Measurements from ENCODE around the gene KPNA6. TPM values are rescaled to one million over a fixed set of nuclear protein-coding genes. Genes with fewer than 3 reads are reported as not detected.
A peak's percentile ranks its signal among the peaks of the same experiment; 100 is the strongest.

The KPNA6 gene
- total and polyA plus RNA-seq, 2 of the 13 experiments (the other 11 are each of a cell fraction or from before 2014, with no cell fraction given), result 22.0 to 47.5 TPM

- TF ChIP-seq ARID4A (CRISPR knock-in tag; IDR thresholded peaks at IDR 0.05; ENCODE audit: borderline replicate concordance), result peak; percentile 93
- TF ChIP-seq HDAC2 (CRISPR knock-in tag; IDR thresholded peaks at IDR 0.05), result peak; percentile 77
- peak; percentile 90 for TF ChIP-seq IKZF5 (CRISPR knock-in tag; IDR thresholded peaks at IDR 0.05)
- TF ChIP-seq ASH2L (IDR thresholded peaks at IDR 0.05; ENCODE audit: insufficient read length, low read depth, low read length), result peak; percentile 91
- peak; percentile 39 for TF ChIP-seq RFX5 (IDR thresholded peaks at IDR 0.05; ENCODE audit: low read depth, low read length)
- peak; percentile 85 for TF ChIP-seq ZNF766 (CRISPR knock-in tag; IDR thresholded peaks at IDR 0.05; ENCODE audit: borderline replicate concordance)
- peak; percentile 24; the same call in 1 of the 2 replicates for TF ChIP-seq ZNF367 (CRISPR knock-in tag; IDR thresholded peaks at IDR 0.05; ENCODE audit: borderline replicate concordance)
- no peak for TF ChIP-seq SOX6 (IDR thresholded peaks at IDR 0.05)
- TF ChIP-seq SOX6 (CRISPR knock-in tag; IDR thresholded peaks at IDR 0.05), result peak; percentile 57
- TF ChIP-seq ZNF121 (CRISPR knock-in tag; IDR thresholded peaks at IDR 0.05), result no peak; the same call in 1 of the 2 replicates
- TF ChIP-seq JUNB (CRISPR knock-in tag; IDR thresholded peaks at IDR 0.05; ENCODE audit: borderline replicate concordance), result peak; percentile 88
- TF ChIP-seq PHF8 (CRISPR knock-in tag; IDR thresholded peaks at IDR 0.05), result peak; percentile 82
- peak; percentile 86; the same call in 1 of the 2 replicates for TF ChIP-seq ZNF772 (CRISPR knock-in tag; IDR thresholded peaks at IDR 0.05)
- TF ChIP-seq SMARCE1 (IDR thresholded peaks at IDR 0.05; ENCODE audit: borderline replicate concordance), result no peak
- no peak for TF ChIP-seq HBP1 (CRISPR knock-in tag; IDR thresholded peaks at IDR 0.05; ENCODE audit: low read depth)
- peak; percentile 92; the same call in 1 of the 2 replicates for TF ChIP-seq NR0B2 (CRISPR knock-in tag; IDR thresholded peaks at IDR 0.05)
- peak; percentile 87; the same call in 1 of the 2 replicates for TF ChIP-seq MTA1 (CRISPR knock-in tag; IDR thresholded peaks at IDR 0.05; ENCODE audit: borderline replicate concordance)
- peak; percentile 28; the same call in 1 of the 2 replicates for TF ChIP-seq RBAK (CRISPR knock-in tag; IDR thresholded peaks at IDR 0.05)
- peak; percentile 93; the same call in 1 of the 2 replicates for TF ChIP-seq ZNF567 (CRISPR knock-in tag; IDR thresholded peaks at IDR 0.05; ENCODE audit: borderline replicate concordance)
- TF ChIP-seq ZNF326 (CRISPR knock-in tag; IDR thresholded peaks at IDR 0.05; ENCODE audit: borderline replicate concordance), result no peak
- peak; percentile 68 for TF ChIP-seq SP2 (CRISPR knock-in tag; IDR thresholded peaks at IDR 0.05)
- peak; percentile 74 to 95 for TF ChIP-seq POLR2A (IDR thresholded peaks at IDR 0.05; ENCODE audit: insufficient read depth in 1 of 2, low read depth in 2 of 2, low read length in 2 of 2)
- TF ChIP-seq TOE1 (CRISPR knock-in tag; IDR thresholded peaks at IDR 0.05), result 0 out of 2 replicates have a peak, but pooled peaks have one; percentile 21
Measured at GRCh38 chr1:32179443-32180185, 71.8 kb downstream of the KPNA6 start, which contains the start of gene TXLNA (continued).
